SK-N-SH treated with all-trans-retinoic acid at 6 μM for 48 hours (cell line): ENCODE results near the gene SARS1.

Source experiments
- CREB5 ChIP-seq: fragments of 250-450 bp; sonication (Bioruptor Pico); IDR thresholded peaks from 2 replicates; pipeline ENCODE4 v1.5.1; 2020; ENCODE audit warnings: low read depth, mild to moderate bottlenecking, moderate library complexity
- GLIS3 ChIP-seq: fragments of 250-450 bp; sonication (Bioruptor Pico); IDR thresholded peaks from 2 replicates; pipeline ENCODE4 v1.5.0; 2020; ENCODE audit warnings: mild to moderate bottlenecking, moderate library complexity
- PATZ1 ChIP-seq: fragments of 250-450 bp; sonication (Bioruptor Pico); IDR thresholded peaks from 2 replicates; pipeline ENCODE4 v1.8.0; 2020; ENCODE audit warnings: mild to moderate bottlenecking, moderate library complexity, borderline replicate concordance
- PPARA ChIP-seq: fragments of 250-450 bp; sonication (Bioruptor Pico); IDR thresholded peaks from 2 replicates; pipeline ENCODE4 v1.5.0; 2020; ENCODE audit warnings: mild to moderate bottlenecking, borderline replicate concordance
- TCF4 ChIP-seq: fragments of 250-450 bp; sonication (Bioruptor Pico); IDR thresholded peaks from 2 replicates; pipeline ENCODE4 v1.8.0; 2021; ENCODE audit warnings: mild to moderate bottlenecking, moderate library complexity, borderline replicate concordance

DNA sequence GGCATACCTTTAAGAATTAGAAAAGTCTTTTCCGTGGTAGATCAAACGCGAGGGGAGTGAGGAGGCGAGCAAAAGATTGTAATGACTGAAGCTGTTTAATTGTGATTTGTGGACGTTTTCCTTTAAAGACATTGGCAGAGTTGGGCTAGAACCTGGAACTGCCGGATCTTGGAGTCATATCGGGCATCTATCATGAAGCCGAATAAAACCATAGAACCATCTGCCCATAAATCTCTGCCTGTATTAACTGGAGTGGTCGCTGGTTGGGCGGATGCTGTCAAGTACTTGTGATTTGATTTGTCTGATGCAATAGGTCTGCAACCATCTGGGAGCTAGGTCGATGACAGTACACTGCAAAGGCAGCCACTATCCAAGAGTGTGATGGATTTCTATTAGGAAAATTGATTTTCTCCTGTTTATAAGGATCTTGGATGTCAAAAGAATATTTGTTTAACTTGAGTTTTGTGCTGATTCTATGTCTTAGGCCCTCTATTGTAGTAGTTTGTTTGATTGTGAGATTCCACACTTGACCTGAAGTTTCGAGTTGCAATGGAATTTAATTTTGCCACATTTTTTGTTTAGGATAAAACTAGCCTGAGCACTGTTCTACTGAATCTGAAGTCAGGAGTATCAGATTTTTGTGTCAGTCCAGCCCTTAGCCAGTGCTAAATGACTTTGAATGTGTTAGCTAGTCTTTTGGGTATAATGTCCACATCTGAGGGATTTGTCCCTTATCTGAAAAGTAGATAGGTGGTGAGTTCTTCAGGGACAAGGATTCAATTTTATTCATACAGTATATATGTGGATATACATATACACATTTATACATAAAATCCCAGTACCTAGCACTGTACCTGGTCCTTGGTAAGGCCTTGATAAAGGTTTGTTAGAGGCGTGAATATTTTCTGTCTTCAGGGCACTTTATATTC is 1.2 kb downstream of the SARS1 start:
- TF ChIP-seq PATZ1 (CRISPR knock-in tag) (no peak), PPARA (CRISPR knock-in tag) (no peak), CREB5 (no peak), TCF4 (CRISPR knock-in tag) (no peak), GLIS3 (no peak)
